CD8-positive, alpha-beta memory T cell (primary cell): ENCODE results near the gene MSI2. TPM values are rescaled to one million over a fixed set of nuclear protein-coding genes. Genes with fewer than 3 reads are reported as not detected.
A peak's percentile ranks its signal among the peaks of the same experiment; 100 is the strongest.

Experiments used
- CTCF ChIA-PET: fragments of 350-600 bp; sonication (Branson Sonifier 250); formaldehyde crosslinking; loops from one replicate; lab custom pipeline; 2021; ENCODE audit warnings: antibody characterized with exemption; lab: Charles Lee
- POLR2A ChIA-PET: fragments of 350-600 bp; sonication (Branson Sonifier 250); formaldehyde crosslinking; loops from one replicate; lab custom pipeline; 2021; ENCODE audit warnings: antibody characterized with exemption; lab: Charles Lee
- DNase-seq, 5 donors: peaks; one replicate each; pipeline versions ENCODE4 v3.0.0 to v3.0.0-alpha.2; 2020 to 2022; ENCODE audit warnings: mixed read lengths in 1 of 5
- H3K27ac ChIP-seq: one replicate; pipeline ENCODE4 v1.7.0; 2013; ENCODE audit warnings: low read depth, mild to moderate bottlenecking, low read length, moderate library complexity
- H3K27me3 ChIP-seq: 2 replicates; pipeline ENCODE4 v1.7.0; 2013; ENCODE audit warnings: low read length, mild to moderate bottlenecking; ENCODE audit not compliant: insufficient read depth, poor library complexity, severe bottlenecking
- H3K36me3 ChIP-seq: 2 replicates; pipeline ENCODE4 v1.7.0; 2013; ENCODE audit warnings: mild to moderate bottlenecking, low read length, moderate library complexity; ENCODE audit not compliant: insufficient read depth
- H3K4me1 ChIP-seq: 2 replicates; pipeline ENCODE4 v1.7.0; 2013; ENCODE audit warnings: mild to moderate bottlenecking, low read length, moderate library complexity; ENCODE audit not compliant: insufficient read depth
- H3K4me3 ChIP-seq: 2 replicates; pipeline ENCODE4 v1.7.0; 2013; ENCODE audit warnings: mild to moderate bottlenecking, low read length
- H3K9me3 ChIP-seq: 2 replicates; pipeline ENCODE4 v1.7.0; 2013; ENCODE audit warnings: mild to moderate bottlenecking, low read length
- H3K27ac Mint-ChIP-seq, 8 donors: one replicate each; pipeline ENCODE4 v1.8.0; 2020 to 2021; ENCODE audit warnings: mixed read lengths in 8 of 8, mild to moderate bottlenecking in 6 of 8, inconsistent platforms in 3 of 8, moderate library complexity in 3 of 8
- H3K27me3 Mint-ChIP-seq, 2 donors: one replicate each; pipeline ENCODE4 v1.8.0; 2020 to 2021; ENCODE audit warnings: mixed read lengths in 2 of 2, mild to moderate bottlenecking in 1 of 2, moderate library complexity in 1 of 2
- H3K36me3 Mint-ChIP-seq, 3 donors: one replicate each; pipeline ENCODE4 v1.8.0; 2020 to 2021; ENCODE audit warnings: mixed read lengths in 3 of 3, inconsistent platforms in 1 of 3, mild to moderate bottlenecking in 1 of 3
- H3K4me1 Mint-ChIP-seq, 3 donors: one replicate each; pipeline ENCODE4 v1.8.0; 2020 to 2021; ENCODE audit warnings: mixed read lengths in 3 of 3, inconsistent platforms in 1 of 3, mild to moderate bottlenecking in 1 of 3
- H3K4me3 Mint-ChIP-seq, 7 donors: one replicate each; pipeline ENCODE4 v1.8.0; 2020 to 2021; ENCODE audit warnings: mixed read lengths in 7 of 7, mild to moderate bottlenecking in 6 of 7, moderate library complexity in 4 of 7, inconsistent platforms in 2 of 7
- H3K9me3 Mint-ChIP-seq, 5 donors: one replicate each; pipeline ENCODE4 v1.8.0; 2020 to 2022; ENCODE audit warnings: mixed read lengths in 5 of 5, mild to moderate bottlenecking in 3 of 5, moderate library complexity in 2 of 5, inconsistent platforms in 1 of 5
- polyA plus RNA-seq: library from polyadenylated mRNA; unstranded; fragments of 300-500 nt; fragmentation: Illumina TruSeq; gene quantifications from one replicate; pipeline ENCODE4 v1.2.3, GENCODE V29; 2021
- total RNA-seq, 2 experiments: library from RNA; stranded (reverse); gene quantifications; one replicate each; pipeline ENCODE4 v1.2.3, GENCODE V29; 2021

Gene MSI2
- total and polyA plus RNA-seq, 3 experiments from 2014 or later = 2.3 to 58.0 (median 57.1) TPM

DNA sequence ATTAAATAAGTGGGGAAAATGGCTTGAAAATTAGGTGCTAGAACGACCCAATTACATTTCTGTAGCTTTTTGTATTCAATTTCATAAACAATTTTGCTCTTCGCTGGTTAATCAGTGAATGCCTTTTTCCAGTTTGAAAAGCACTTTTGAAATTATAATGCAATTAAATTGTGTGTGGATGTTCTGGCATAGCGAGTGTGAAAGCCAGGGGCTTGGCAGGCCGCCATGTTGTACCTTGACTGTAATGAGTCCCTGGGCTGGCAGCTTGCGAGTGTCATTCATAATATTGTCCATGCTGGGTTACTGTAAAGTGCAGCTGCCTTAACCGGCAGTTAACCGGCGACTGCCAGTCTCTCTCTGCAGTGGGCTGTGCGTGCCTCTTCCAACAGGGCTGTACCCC lies 310.9 kb downstream of the MSI2 start:
- Histone ChIP-seq H3K4me3 (no peak overlapping the region), H3K9me3 (no peaks in the 10 kb centered on the region), H3K27ac (no peak overlapping the region), H3K36me3 (no peaks in the 10 kb centered on the region), H3K27me3 (no peaks in the 10 kb centered on the region), H3K4me1 (no peaks in the 10 kb centered on the region)
- ChIA-PET CTCF (no interaction called here), POLR2A (no interaction called here)
- H3K4me1 Mint-ChIP-seq = peaks cover 6 to 15% (median 7%) of the 10 kb centered on the region in 3 donors
- no peak overlapping the region for H3K4me3 Mint-ChIP-seq
- no peaks in the 10 kb centered on the region for H3K27me3 Mint-ChIP-seq
- DNase-seq = no peak
- H3K9me3 Mint-ChIP-seq = no peaks in the 10 kb centered on the region
- no peak overlapping the region for H3K27ac Mint-ChIP-seq
- H3K36me3 Mint-ChIP-seq = peaks cover 0 to 27% (median 5%) of the 10 kb centered on the region in 3 donors

DNA sequence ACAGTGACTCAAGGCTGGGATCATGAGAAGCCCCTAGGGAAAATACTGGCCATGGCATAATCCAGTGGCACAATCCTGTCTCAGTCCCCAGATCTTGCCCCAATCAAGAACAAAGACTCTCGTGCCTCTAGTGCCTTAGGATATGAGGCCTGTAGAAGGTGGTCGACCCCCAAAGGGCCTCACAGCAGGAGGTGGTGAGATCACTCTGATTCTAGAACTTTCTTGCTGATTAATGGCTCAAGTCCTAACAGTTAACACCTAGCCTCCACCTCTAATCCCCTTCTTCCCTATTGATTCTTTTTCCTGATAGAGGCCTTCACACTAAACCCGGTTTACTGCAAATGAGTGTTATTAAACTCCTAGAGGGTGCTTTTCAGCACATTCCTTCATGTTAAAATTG lies 312.0 kb downstream of the MSI2 start:
- Mint-ChIP-seq H3K36me3 (peaks cover 0 to 27% (median 5%) of the 10 kb centered on the region in 3 donors), H3K4me1 (peaks cover 4 to 15% (median 6%) of the 10 kb centered on the region in 3 donors), H3K4me3 (no peak overlapping the region), H3K27ac (peak overlapping the region in 2 of 8 donors; percentile 36 to 55), H3K9me3 (no peaks in the 10 kb centered on the region), H3K27me3 (no peaks in the 10 kb centered on the region)
- ChIA-PET CTCF (no interaction called here), POLR2A (no interaction called here)
- Histone ChIP-seq H3K4me3 (no peak overlapping the region), H3K36me3 (no peaks in the 10 kb centered on the region), H3K27ac (no peak overlapping the region), H3K4me1 (no peaks in the 10 kb centered on the region), H3K27me3 (no peaks in the 10 kb centered on the region), H3K9me3 (no peaks in the 10 kb centered on the region)
- DNase-seq = no peak

DNA sequence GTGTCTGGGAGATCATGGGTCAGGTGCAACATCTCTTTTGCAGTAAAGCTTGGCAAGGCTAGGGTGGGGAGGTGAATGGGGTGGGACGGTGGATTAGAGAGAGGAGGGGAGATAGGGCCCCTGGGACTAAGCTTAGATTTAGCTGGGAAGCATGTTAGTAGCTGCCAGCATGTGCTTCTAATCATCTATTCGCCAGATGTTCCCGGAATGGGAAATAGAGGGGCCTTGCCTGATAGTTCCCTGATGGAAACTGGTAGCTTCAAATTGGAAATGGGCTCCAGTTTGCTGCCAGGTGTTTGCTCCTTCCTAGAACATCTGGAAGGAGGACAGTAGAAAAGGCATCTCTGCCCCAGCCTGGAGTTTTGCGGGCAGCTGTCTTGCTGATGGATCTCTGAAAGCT lies 312.7 kb downstream of the MSI2 start:
- POLR2A ChIA-PET = no interaction called here
- H3K4me1 ChIP-seq = no peaks in the 10 kb centered on the region
- CTCF ChIA-PET = no interaction called here

DNA sequence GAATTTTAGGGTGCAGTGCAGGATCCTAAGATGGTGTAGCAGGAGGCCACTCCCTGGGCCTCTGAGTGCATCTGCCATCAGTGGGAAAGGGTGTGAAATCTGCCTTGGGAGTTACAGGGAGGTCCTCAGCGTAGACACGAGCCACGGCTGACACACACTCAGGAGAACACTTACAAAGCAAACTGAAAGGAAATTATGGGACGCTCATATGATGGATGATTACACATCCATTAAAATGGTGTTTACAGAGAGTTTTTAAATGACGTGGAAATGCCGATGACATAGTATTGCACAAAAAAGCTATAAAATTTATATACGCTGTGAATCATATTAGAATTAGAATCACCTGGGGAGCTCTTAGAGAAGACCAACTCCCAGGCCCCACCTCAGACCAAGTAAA lies 313.5 kb downstream of the MSI2 start:
- Histone ChIP-seq H3K36me3 (no peaks in the 10 kb centered on the region), H3K27ac (no peak overlapping the region), H3K4me3 (no peak overlapping the region), H3K4me1 (no peaks in the 10 kb centered on the region), H3K9me3 (no peaks in the 10 kb centered on the region), H3K27me3 (no peaks in the 10 kb centered on the region)
- Mint-ChIP-seq H3K27me3 (no peaks in the 10 kb centered on the region), H3K4me3 (no peak overlapping the region), H3K4me1 (peaks cover 4 to 15% (median 10%) of the 10 kb centered on the region in 3 donors), H3K27ac (peak overlapping the region in 3 of 8 donors; percentile 50 to 62 (median 53)), H3K9me3 (no peaks in the 10 kb centered on the region), H3K36me3 (peaks cover 0 to 24% (median 5%) of the 10 kb centered on the region in 3 donors)
- CTCF ChIA-PET = no interaction called here
- no peak for DNase-seq
- POLR2A ChIA-PET = no interaction called here

More for the DNA sequence above, 312.7 kb downstream of the MSI2 start:
- no peaks in the 10 kb centered on the region for H3K9me3 Mint-ChIP-seq
- no peaks in the 10 kb centered on the region for H3K36me3 ChIP-seq
- DNase-seq = no peak
- no peak overlapping the region for H3K4me3 Mint-ChIP-seq
- no peaks in the 10 kb centered on the region for H3K9me3 ChIP-seq
- peaks cover 4 to 15% (median 10%) of the 10 kb centered on the region in 3 donors for H3K4me1 Mint-ChIP-seq
- H3K36me3 Mint-ChIP-seq = peaks cover 0 to 26% (median 5%) of the 10 kb centered on the region in 3 donors
- H3K4me3 ChIP-seq = no peak overlapping the region
- H3K27me3 Mint-ChIP-seq = no peaks in the 10 kb centered on the region
- H3K27me3 ChIP-seq = no peaks in the 10 kb centered on the region
- peak overlapping the region in 1 of 8 donors; percentile 43 for H3K27ac Mint-ChIP-seq
- no peak overlapping the region for H3K27ac ChIP-seq

- H3K36me3 Mint-ChIP-seq = peaks cover 0 to 15% (median 0%) of the 10 kb centered on the region in 3 donors
- CTCF ChIA-PET = no interaction called here
- peak overlapping the region in 2 of 8 donors; percentile 15 to 23 for H3K27ac Mint-ChIP-seq
- POLR2A ChIA-PET = no interaction called here
- H3K27ac ChIP-seq = no peak overlapping the region
- H3K4me1 Mint-ChIP-seq = peaks cover 4 to 15% (median 10%) of the 10 kb centered on the region in 3 donors
- H3K9me3 Mint-ChIP-seq = no peaks in the 10 kb centered on the region
- no peaks in the 10 kb centered on the region for H3K9me3 ChIP-seq
- H3K27me3 Mint-ChIP-seq = no peaks in the 10 kb centered on the region
- no peak for DNase-seq
- H3K27me3 ChIP-seq = no peaks in the 10 kb centered on the region
- no peaks in the 10 kb centered on the region for H3K36me3 ChIP-seq
- no peak overlapping the region for H3K4me3 Mint-ChIP-seq
- H3K4me1 ChIP-seq = no peaks in the 10 kb centered on the region
- H3K4me3 ChIP-seq = no peak overlapping the region
Measured at GRCh38 chr17:57570724-57571344, 314.5 kb downstream of the MSI2 start.

DNA sequence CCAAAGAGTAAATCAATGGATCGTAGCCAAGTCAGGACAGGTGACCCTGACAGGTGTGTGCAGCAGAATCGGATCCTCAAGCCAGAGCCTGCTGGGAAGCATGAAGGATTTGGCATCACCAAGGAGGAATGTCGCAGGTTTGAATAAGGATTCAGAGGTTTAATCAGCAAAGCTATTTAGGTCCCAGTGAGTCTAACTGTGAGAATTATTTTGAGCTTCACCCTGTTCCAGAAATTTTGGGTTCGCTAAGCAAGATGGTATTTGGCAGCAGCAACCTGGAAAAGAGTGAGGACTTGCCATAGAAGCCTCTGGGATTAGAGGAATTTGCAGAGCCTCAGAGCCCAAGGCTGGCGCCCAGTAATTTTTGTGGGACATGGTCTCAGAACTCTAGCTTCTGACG lies 315.7 kb downstream of the MSI2 start:
- DNase-seq = no peak
- H3K36me3 ChIP-seq = no peaks in the 10 kb centered on the region
- no peak overlapping the region for H3K4me3 ChIP-seq
- no peak overlapping the region for H3K4me3 Mint-ChIP-seq
- H3K4me1 ChIP-seq = no peaks in the 10 kb centered on the region
- no peak overlapping the region for H3K27ac ChIP-seq
- ChIA-PET CTCF (interaction anchor here (1.2 kb wide), 1 partner anchor 175 kb away, joined by 3 read pairs; no protein-coding TSS in a partner anchor), POLR2A (no interaction called here)
- peaks cover 7 to 11% (median 10%) of the 10 kb centered on the region in 3 donors for H3K4me1 Mint-ChIP-seq
- H3K36me3 Mint-ChIP-seq = peaks cover 0 to 12% (median 0%) of the 10 kb centered on the region in 3 donors
- no peaks in the 10 kb centered on the region for H3K9me3 ChIP-seq
- no peaks in the 10 kb centered on the region for H3K27me3 ChIP-seq
- H3K9me3 Mint-ChIP-seq = no peaks in the 10 kb centered on the region
- H3K27me3 Mint-ChIP-seq = no peaks in the 10 kb centered on the region
- H3K27ac Mint-ChIP-seq = no peak overlapping the region

DNA sequence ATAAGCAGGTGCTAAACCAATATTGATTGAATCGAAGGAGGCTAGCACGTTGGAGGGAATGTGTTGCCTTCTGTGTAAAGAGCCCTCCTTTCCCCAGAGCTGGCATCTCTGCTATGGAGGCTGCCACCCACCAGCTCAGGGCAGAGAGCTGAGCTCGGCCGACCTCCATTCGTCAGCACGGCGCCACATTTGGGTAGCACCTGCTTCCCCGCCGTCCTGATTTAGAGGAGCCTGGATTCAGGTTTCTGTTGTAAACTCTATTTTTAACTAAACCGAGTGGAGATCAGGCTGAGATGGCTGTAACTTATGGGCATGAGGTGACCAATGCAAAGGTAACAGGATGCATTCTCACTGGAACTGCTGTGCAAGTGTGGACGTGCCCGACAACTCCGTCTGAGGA lies 316.3 kb downstream of the MSI2 start:
- POLR2A ChIA-PET = no interaction called here
- no peaks in the 10 kb centered on the region for H3K9me3 Mint-ChIP-seq
- DNase-seq = no peak

GRCh38 chr17:57574040-57574513 lies 317.8 kb downstream of the MSI2 start:
- Mint-ChIP-seq H3K27me3 (no peaks in the 10 kb centered on the region), H3K9me3 (no peaks in the 10 kb centered on the region), H3K4me1 (peaks cover 8 to 21% (median 13%) of the 10 kb centered on the region in 3 donors), H3K4me3 (no peak overlapping the region), H3K36me3 (peaks cover 0 to 7% (median 0%) of the 10 kb centered on the region in 3 donors), H3K27ac (peak overlapping the region in 1 of 8 donors; percentile 1)
- Histone ChIP-seq H3K27me3 (no peaks in the 10 kb centered on the region), H3K27ac (no peak overlapping the region), H3K36me3 (no peaks in the 10 kb centered on the region), H3K9me3 (no peaks in the 10 kb centered on the region), H3K4me3 (no peak overlapping the region), H3K4me1 (no peaks in the 10 kb centered on the region)
- DNase-seq = no peak
- ChIA-PET CTCF (interaction anchor here (2.4 kb wide), 1 partner anchor 98 kb away, joined by 8 read pairs; no protein-coding TSS in a partner anchor), POLR2A (no interaction called here)

More for the DNA sequence above, 316.3 kb downstream of the MSI2 start:
- H3K4me1 Mint-ChIP-seq = peaks cover 7 to 10% (median 10%) of the 10 kb centered on the region in 3 donors
- CTCF ChIA-PET = interaction anchor here (1.2 kb wide), 2 partner anchors 99 to 174 kb away, joined by 3 read pairs; no protein-coding TSS in a partner anchor
- peaks cover 0 to 11% (median 0%) of the 10 kb centered on the region in 3 donors for H3K36me3 Mint-ChIP-seq
- no peak overlapping the region for H3K27ac ChIP-seq
- H3K27ac Mint-ChIP-seq = peak overlapping the region in 1 of 8 donors; percentile 74
- no peaks in the 10 kb centered on the region for H3K36me3 ChIP-seq
- H3K4me1 ChIP-seq = no peaks in the 10 kb centered on the region
- no peaks in the 10 kb centered on the region for H3K27me3 ChIP-seq
- H3K9me3 ChIP-seq = no peaks in the 10 kb centered on the region
- H3K27me3 Mint-ChIP-seq = no peaks in the 10 kb centered on the region
- no peak overlapping the region for H3K4me3 ChIP-seq
- H3K4me3 Mint-ChIP-seq = no peak overlapping the region
